Ovary (tissue), 3 donors: ENCODE measurements around the gene REG1A.

Experiments used
- CTCF ChIP-seq, 3 donors: fragments of 450-650 bp in 2 of 3; fragments of 200-600 bp in 1 of 3; IDR thresholded peaks; one replicate each; pipeline versions ENCODE4 v1.5.1 to v1.8.0; 2016 to 2022; ENCODE audit warnings: antibody characterized with exemption in 3 of 3, mild to moderate bottlenecking in 1 of 3
- EP300 ChIP-seq: sonication (generic); formaldehyde crosslinking; IDR thresholded peaks from one replicate; pipeline ENCODE4 v1.6.1; 2017; ENCODE audit warnings: antibody characterized with exemption
- POLR2A ChIP-seq: fragments of 450-650 bp; IDR thresholded peaks from one replicate; pipeline ENCODE4 v1.6.1; 2017; ENCODE audit warnings: antibody characterized with exemption, mild to moderate bottlenecking, moderate library complexity
- donor health status: DM: no; HTN: no; CAD: no.

DNA sequence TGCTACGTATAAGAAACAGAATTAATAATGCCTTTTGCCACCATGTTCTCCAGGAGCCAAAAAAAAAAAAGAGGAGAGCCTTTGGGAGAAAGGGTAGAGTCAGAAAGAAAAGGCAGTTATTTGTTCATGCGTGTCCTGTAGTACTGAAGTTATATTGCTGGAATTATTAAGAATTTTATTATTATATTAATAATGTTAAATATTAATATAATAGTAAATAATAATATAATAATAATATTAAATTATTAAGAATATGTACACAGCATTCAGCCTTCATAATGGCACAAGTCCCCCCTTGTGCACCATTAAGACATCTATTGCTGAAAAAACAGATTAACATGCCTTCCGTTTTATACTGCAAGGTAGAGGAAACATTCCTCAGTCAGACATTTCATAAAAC, 8.1 kb downstream of the REG1A start:
- no peak for TF ChIP-seq CTCF (IDR thresholded peaks at IDR 0.05)
- TF ChIP-seq POLR2A = no peak
- no peak for TF ChIP-seq EP300
